ENCODE results near the gene PTGER2.
A peak's percentile ranks its signal among the peaks of the same experiment; 100 is the strongest.

PTGER2 gene

GRCh38 chr14:52336241-52336640 lies 22.1 kb downstream of the PTGER2 start:
- Histone ChIP-seq H3K4me3 (ENCODE audit: low read depth, low read length) (no peak overlapping the region), H3K4me1 (ENCODE audit: control insufficient read depth, insufficient read depth, low read length, unreplicated experiment) (peaks cover 49% of the 10 kb centered on the region), H3K27ac (ENCODE audit: low read depth, low read length) (no peak overlapping the region), H3K79me2 (ENCODE audit: control insufficient read depth, insufficient read depth, low read length, unreplicated experiment) (no peaks in the 10 kb centered on the region), H2AFZ (ENCODE audit: low read length, unreplicated experiment) (peak overlapping the region; percentile 41), H3K27me3 (ENCODE audit: insufficient read depth, low read length) (no peaks in the 10 kb centered on the region), H3K36me3 (ENCODE audit: insufficient read depth, low read length) (no peaks in the 10 kb centered on the region)

DNA sequence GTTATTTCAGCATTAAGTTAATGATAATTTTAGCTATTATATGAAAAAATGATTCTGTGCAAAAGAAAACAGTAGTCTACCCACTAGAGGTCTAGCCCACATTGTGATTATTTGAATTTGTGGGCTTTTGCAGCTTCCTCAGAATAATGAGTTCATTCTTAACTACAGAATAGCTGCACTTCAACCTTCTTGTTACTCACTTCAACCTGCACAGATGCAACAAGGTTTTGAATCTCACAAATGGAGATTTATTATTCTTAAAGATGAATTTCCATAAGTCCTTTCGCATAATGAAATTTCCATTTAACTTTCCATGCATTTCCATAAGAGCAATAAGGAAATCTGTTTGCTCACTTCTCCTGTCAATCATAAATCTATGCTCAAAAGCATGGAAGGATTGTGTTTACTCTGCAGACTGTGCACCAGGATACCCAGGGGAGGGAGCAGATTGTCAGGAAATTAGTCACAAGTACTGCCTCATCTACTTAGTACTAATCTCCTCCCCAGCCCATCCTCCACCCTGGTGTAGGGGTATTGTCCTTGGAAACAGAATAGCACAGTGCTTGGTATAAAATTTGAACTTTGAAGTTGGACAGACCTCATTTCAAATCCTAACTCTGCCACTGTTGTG lies 24.1 kb downstream of the PTGER2 start:
- H3K36me3 ChIP-seq (ENCODE audit: insufficient read depth, low read length), result no peaks in the 10 kb centered on the region
- peak overlapping the region; percentile 69 for H3K27ac ChIP-seq (ENCODE audit: low read depth, low read length)
- peaks cover 49% of the 10 kb centered on the region for H3K4me1 ChIP-seq (ENCODE audit: control insufficient read depth, insufficient read depth, low read length, unreplicated experiment)
- H2AFZ ChIP-seq (ENCODE audit: low read length, unreplicated experiment), result no peak overlapping the region
- H3K79me2 ChIP-seq (ENCODE audit: control insufficient read depth, insufficient read depth, low read length, unreplicated experiment), result no peaks in the 10 kb centered on the region
- no peaks in the 10 kb centered on the region for H3K27me3 ChIP-seq (ENCODE audit: insufficient read depth, low read length)
- no peak overlapping the region for H3K4me3 ChIP-seq (ENCODE audit: low read depth, low read length)

- H3K4me3 ChIP-seq (ENCODE audit: low read depth, low read length), result no peak overlapping the region
- H3K27me3 ChIP-seq (ENCODE audit: insufficient read depth, low read length), result no peaks in the 10 kb centered on the region
- peaks cover 45% of the 10 kb centered on the region for H3K4me1 ChIP-seq (ENCODE audit: control insufficient read depth, insufficient read depth, low read length, unreplicated experiment)
- H2AFZ ChIP-seq (ENCODE audit: low read length, unreplicated experiment), result no peak overlapping the region
- H3K79me2 ChIP-seq (ENCODE audit: control insufficient read depth, insufficient read depth, low read length, unreplicated experiment), result no peaks in the 10 kb centered on the region
- H3K27ac ChIP-seq (ENCODE audit: low read depth, low read length), result no peak overlapping the region
- no peaks in the 10 kb centered on the region for H3K36me3 ChIP-seq (ENCODE audit: insufficient read depth, low read length)
Observed at GRCh38 chr14:52339262-52339661, 25.1 kb downstream of the PTGER2 start.

DNA sequence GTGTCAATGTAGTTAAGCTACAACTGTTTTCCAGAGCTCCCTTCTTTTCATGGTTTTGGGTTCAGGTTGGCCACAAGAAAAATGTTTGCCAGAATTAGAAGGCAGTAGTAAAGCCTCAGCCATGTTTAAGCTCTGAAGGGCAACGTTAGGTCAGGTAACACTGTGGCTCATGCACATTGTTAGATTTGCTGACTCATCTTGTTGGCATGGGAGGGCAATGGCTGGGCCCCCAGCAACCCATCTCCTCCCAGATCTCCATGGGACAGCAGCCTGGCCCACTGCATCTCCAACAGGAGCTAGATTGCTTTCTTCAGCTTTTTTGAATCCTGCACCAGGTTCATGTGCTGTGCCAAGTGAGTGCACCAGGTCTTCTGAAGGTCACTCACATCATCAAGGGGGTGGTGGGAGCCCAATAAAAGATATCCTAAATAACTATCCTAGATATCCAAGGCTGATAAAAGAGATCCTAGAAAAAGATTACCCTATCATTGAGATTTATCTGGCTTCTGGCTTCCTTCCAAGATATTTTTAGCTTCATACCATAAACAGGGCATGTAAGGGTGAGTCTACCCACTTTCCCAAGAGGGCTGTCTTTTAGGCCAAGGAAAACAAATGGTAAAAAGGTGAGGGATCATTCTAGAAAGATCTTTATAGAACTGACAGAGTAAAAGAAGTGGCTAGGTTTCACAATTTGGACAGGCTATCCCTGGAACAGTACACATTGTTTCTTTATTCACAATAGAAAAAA lies 28.9 kb downstream of the PTGER2 start:
- H3K4me3 ChIP-seq (ENCODE audit: low read depth, low read length), result no peak overlapping the region
- H3K79me2 ChIP-seq (ENCODE audit: control insufficient read depth, insufficient read depth, low read length, unreplicated experiment), result no peaks in the 10 kb centered on the region
- no peaks in the 10 kb centered on the region for H3K27me3 ChIP-seq (ENCODE audit: insufficient read depth, low read length)
- peaks cover 30% of the 10 kb centered on the region for H3K4me1 ChIP-seq (ENCODE audit: control insufficient read depth, insufficient read depth, low read length, unreplicated experiment)
- peak overlapping the region; percentile 25 for H2AFZ ChIP-seq (ENCODE audit: low read length, unreplicated experiment)
- no peaks in the 10 kb centered on the region for H3K36me3 ChIP-seq (ENCODE audit: insufficient read depth, low read length)
- peak overlapping the region; percentile 62 for H3K27ac ChIP-seq (ENCODE audit: low read depth, low read length)

DNA sequence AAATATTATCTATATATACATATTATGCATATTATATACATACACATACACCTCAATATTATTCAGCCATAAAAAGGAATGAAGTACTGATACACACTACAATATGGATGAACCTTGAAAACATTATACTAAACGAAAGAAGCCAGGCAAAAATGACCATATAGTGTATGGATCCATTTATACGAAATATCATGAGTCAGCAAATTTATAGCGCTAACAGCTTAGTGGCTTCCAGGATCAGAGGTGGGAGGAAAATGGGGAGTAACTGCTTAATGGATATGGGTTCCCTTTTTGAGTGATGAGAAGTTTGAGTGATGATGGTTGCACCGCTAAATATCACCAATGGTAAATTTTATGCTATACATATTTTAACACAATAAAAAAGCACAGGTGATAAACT lies 32.7 kb downstream of the PTGER2 start:
- H3K4me3 ChIP-seq (ENCODE audit: low read depth, low read length), result no peak overlapping the region
- no peaks in the 10 kb centered on the region for H3K36me3 ChIP-seq (ENCODE audit: insufficient read depth, low read length)
- no peak overlapping the region for H2AFZ ChIP-seq (ENCODE audit: low read length, unreplicated experiment)
- peaks cover 51% of the 10 kb centered on the region for H3K4me1 ChIP-seq (ENCODE audit: control insufficient read depth, insufficient read depth, low read length, unreplicated experiment)
- no peak overlapping the region for H3K27ac ChIP-seq (ENCODE audit: low read depth, low read length)
- no peaks in the 10 kb centered on the region for H3K79me2 ChIP-seq (ENCODE audit: control insufficient read depth, insufficient read depth, low read length, unreplicated experiment)
- H3K27me3 ChIP-seq (ENCODE audit: insufficient read depth, low read length), result no peaks in the 10 kb centered on the region

- Histone ChIP-seq H3K27me3 (ENCODE audit: insufficient read depth, low read length) (no peaks in the 10 kb centered on the region), H2AFZ (ENCODE audit: low read length, unreplicated experiment) (no peak overlapping the region), H3K79me2 (ENCODE audit: control insufficient read depth, insufficient read depth, low read length, unreplicated experiment) (no peaks in the 10 kb centered on the region), H3K27ac (ENCODE audit: low read depth, low read length) (peak overlapping the region; percentile 91), H3K4me1 (ENCODE audit: control insufficient read depth, insufficient read depth, low read length, unreplicated experiment) (peaks cover 46% of the 10 kb centered on the region), H3K4me3 (ENCODE audit: low read depth, low read length) (no peak overlapping the region), H3K36me3 (ENCODE audit: insufficient read depth, low read length) (no peaks in the 10 kb centered on the region)
Observed at GRCh38 chr14:52348279-52348678, 34.2 kb downstream of the PTGER2 start.

GRCh38 chr14:52348776-52349175 lies 34.7 kb downstream of the PTGER2 start:
- Histone ChIP-seq H3K27me3 (ENCODE audit: insufficient read depth, low read length) (no peaks in the 10 kb centered on the region), H3K4me1 (ENCODE audit: control insufficient read depth, insufficient read depth, low read length, unreplicated experiment) (peaks cover 43% of the 10 kb centered on the region), H3K79me2 (ENCODE audit: control insufficient read depth, insufficient read depth, low read length, unreplicated experiment) (no peaks in the 10 kb centered on the region), H2AFZ (ENCODE audit: low read length, unreplicated experiment) (peak overlapping the region; percentile 83), H3K36me3 (ENCODE audit: insufficient read depth, low read length) (no peaks in the 10 kb centered on the region), H3K4me3 (ENCODE audit: low read depth, low read length) (no peak overlapping the region), H3K27ac (ENCODE audit: low read depth, low read length) (peak overlapping the region; percentile 91)

DNA sequence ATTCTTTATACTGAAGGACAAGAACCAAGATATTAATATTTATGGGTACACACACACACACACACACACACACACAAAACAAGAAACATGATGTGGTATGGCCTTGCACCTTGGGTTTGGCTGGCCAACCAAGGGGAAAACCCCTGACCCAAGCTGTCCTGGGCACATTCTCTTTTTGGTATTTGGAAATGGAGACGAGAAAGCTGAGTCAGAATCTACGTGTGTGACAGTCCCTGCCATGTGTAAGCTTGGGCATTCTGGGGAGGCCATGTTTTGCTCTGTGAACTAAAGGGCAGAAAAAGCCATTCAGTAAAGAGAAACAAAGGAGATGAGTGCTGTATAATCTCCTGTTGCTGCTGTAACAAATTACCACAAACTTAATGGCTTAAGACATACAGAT lies 35.6 kb downstream of the PTGER2 start:
- Histone ChIP-seq H3K27me3 (ENCODE audit: insufficient read depth, low read length) (no peaks in the 10 kb centered on the region), H3K4me3 (ENCODE audit: low read depth, low read length) (no peak overlapping the region), H3K36me3 (ENCODE audit: insufficient read depth, low read length) (no peaks in the 10 kb centered on the region), H3K27ac (ENCODE audit: low read depth, low read length) (peak overlapping the region; percentile 2; the same call in 1 of the 2 replicates), H2AFZ (ENCODE audit: low read length, unreplicated experiment) (no peak overlapping the region), H3K79me2 (ENCODE audit: control insufficient read depth, insufficient read depth, low read length, unreplicated experiment) (no peaks in the 10 kb centered on the region), H3K4me1 (ENCODE audit: control insufficient read depth, insufficient read depth, low read length, unreplicated experiment) (peaks cover 52% of the 10 kb centered on the region)

- Histone ChIP-seq H3K36me3 (ENCODE audit: insufficient read depth, low read length) (no peaks in the 10 kb centered on the region), H3K4me3 (ENCODE audit: low read depth, low read length) (no peak overlapping the region), H3K27ac (ENCODE audit: low read depth, low read length) (no peak overlapping the region), H2AFZ (ENCODE audit: low read length, unreplicated experiment) (no peak overlapping the region), H3K27me3 (ENCODE audit: insufficient read depth, low read length) (no peaks in the 10 kb centered on the region), H3K79me2 (ENCODE audit: control insufficient read depth, insufficient read depth, low read length, unreplicated experiment) (no peaks in the 10 kb centered on the region), H3K4me1 (ENCODE audit: control insufficient read depth, insufficient read depth, low read length, unreplicated experiment) (peaks cover 59% of the 10 kb centered on the region)
Observed at GRCh38 chr14:52350445-52350844, 36.3 kb downstream of the PTGER2 start.

DNA sequence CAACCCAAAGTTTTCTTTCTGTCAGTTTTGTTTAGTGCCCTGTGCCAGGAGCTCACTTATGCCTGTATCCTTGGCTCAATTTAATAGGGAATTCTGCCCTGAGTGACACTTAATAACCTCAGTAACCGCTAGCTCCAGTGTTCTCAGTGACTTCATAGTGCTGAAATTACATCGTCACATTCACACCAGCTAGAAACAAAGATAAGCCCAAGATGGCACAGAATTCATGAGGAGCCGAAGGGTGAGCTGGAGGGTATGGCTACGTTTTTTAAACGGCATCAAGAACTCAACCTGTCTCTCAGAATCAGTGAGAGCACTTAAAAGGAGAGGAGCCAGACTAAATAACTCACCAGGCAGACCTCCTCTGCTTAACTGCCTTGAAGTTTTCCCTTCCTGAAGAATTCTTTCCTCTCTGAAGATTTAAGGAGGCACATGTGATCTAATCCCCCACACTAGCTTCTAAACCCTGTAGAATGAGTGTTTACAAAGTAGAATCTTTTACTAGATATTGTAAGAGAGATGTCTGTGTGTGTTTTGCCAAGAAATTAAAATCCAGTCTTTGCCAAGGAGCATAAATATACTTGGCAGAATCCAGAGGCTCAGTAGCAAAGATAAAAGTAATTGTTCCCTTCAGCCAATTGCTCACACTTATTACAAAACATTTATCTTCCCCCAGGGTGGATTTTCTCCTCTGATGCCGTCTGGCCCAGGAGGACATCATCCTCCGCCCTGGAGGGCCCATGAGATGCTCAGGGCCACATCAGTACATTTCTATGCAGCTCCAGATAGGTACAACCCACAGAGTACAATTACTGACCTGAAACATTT lies 37.3 kb downstream of the PTGER2 start:
- Histone ChIP-seq H3K4me1 (ENCODE audit: control insufficient read depth, insufficient read depth, low read length, unreplicated experiment) (peaks cover 69% of the 10 kb centered on the region), H3K27me3 (ENCODE audit: insufficient read depth, low read length) (no peaks in the 10 kb centered on the region), H3K27ac (ENCODE audit: low read depth, low read length) (peak overlapping the region; percentile 66), H3K4me3 (ENCODE audit: low read depth, low read length) (no peak overlapping the region), H3K79me2 (ENCODE audit: control insufficient read depth, insufficient read depth, low read length, unreplicated experiment) (no peaks in the 10 kb centered on the region), H3K36me3 (ENCODE audit: insufficient read depth, low read length) (no peaks in the 10 kb centered on the region), H2AFZ (ENCODE audit: low read length, unreplicated experiment) (peak overlapping the region; percentile 72)

Measured in ACC112 (cell line).